Stimulated activated CD8-positive, alpha-beta memory T cell treated with anti-CD3 and anti-CD28 coated beads, Interleukin-4, amount 100 ng/mL, for 48 hours (primary cell): ENCODE data around the gene IMP4.

Experiments
- DNase-seq: peaks from one replicate; pipeline ENCODE4 v3.0.0-alpha.2; 2020

Gene IMP4

GRCh38 chr2:130336877-130337734, 5.6 kb upstream of the IMP4 start:
- DNase-seq: peak; percentile 79

- DNase-seq: no peak
Measured at GRCh38 chr2:130337735-130338325, 4.9 kb upstream of the IMP4 start.

- DNase-seq: no peak
Measured at GRCh38 chr2:130338793-130339345, 3.8 kb upstream of the IMP4 start.

GRCh38 chr2:130339885-130340745, 2.6 kb upstream of the IMP4 start:
- DNase-seq: no peak

GRCh38 chr2:130341562-130342019, 1.1 kb upstream of the IMP4 start:
- peak; percentile 46 for DNase-seq

GRCh38 chr2:130342020-130342532, 621 bp upstream of the IMP4 start:
- peak; percentile 86 for DNase-seq

- DNase-seq: no peak
Measured at GRCh38 chr2:130344578-130344977, 1.9 kb downstream of the IMP4 start.

- no peak for DNase-seq
Measured at GRCh38 chr2:130345091-130345490, 2.4 kb downstream of the IMP4 start.

- no peak for DNase-seq
Measured at GRCh38 chr2:130345611-130346010, 2.9 kb downstream of the IMP4 start.

GRCh38 chr2:130346041-130346740, 3.5 kb downstream of the IMP4 start:
- no peak for DNase-seq

- no peak for DNase-seq
Measured at GRCh38 chr2:130346741-130347066, 4.0 kb downstream of the IMP4 start.

- DNase-seq: no peak
Measured at GRCh38 chr2:130347220-130347925, 4.7 kb downstream of the IMP4 start.

GRCh38 chr2:130349174-130349573, 6.5 kb downstream of the IMP4 start:
- DNase-seq: no peak

GRCh38 chr2:130351711-130352110, 9.0 kb downstream of the IMP4 start:
- no peak for DNase-seq

GRCh38 chr2:130352237-130352636, 9.5 kb downstream of the IMP4 start:
- DNase-seq: no peak

- DNase-seq: no peak
Measured at GRCh38 chr2:130353291-130354138, 10.8 kb downstream of the IMP4 start.

GRCh38 chr2:130354139-130354428, 11.4 kb downstream of the IMP4 start:
- no peak for DNase-seq

- DNase-seq: no peak
Measured at GRCh38 chr2:130355172-130355577, 12.5 kb downstream of the IMP4 start.

GRCh38 chr2:130355578-130356431, 13.1 kb downstream of the IMP4 start, which contains the start of gene PTPN18:
Gene PTPN18, plus strand, starts transcription at chr2:130356056. Its CDS starts 52 bp downstream, at chr2:130356108.
- peak; percentile 75 for DNase-seq

GRCh38 chr2:130357864-130358263, 15.2 kb downstream of the IMP4 start:
- no peak for DNase-seq
